MM.1S (cell line): ENCODE data around the gene TCL1B.

Experiments used
- DNase-seq: peaks from one replicate; pipeline ENCODE4 v3.0.0-alpha.2; 2015
- H2AFZ ChIP-seq: fragments of 300-600 bp; sonication (generic); 2 replicates; pipeline ENCODE4 v1.6.0; 2016; ENCODE audit warnings: antibody characterized with exemption, low read length
- H3F3A ChIP-seq: fragments of 300-600 bp; sonication (generic); 2 replicates; pipeline ENCODE4 v1.6.1; 2016; ENCODE audit warnings: mild to moderate bottlenecking, antibody characterized with exemption, low read length, moderate library complexity, mixed read lengths; ENCODE audit not compliant: insufficient read depth
- H3K27ac ChIP-seq: fragments of 300-600 bp; sonication (generic); 2 replicates; pipeline ENCODE4 v1.5.1; 2016; ENCODE audit warnings: mild to moderate bottlenecking, low read length
- H3K27me3 ChIP-seq: fragments of 300-600 bp; sonication (generic); replicated peaks from 2 replicates; pipeline ENCODE4 v1.6.0; 2016; ENCODE audit warnings: low read length; ENCODE audit not compliant: insufficient read depth
- H3K36me3 ChIP-seq: fragments of 300-600 bp; sonication (generic); replicated peaks from 2 replicates; pipeline ENCODE4 v1.6.1; 2016; ENCODE audit warnings: mild to moderate bottlenecking, low read length, mixed read lengths; ENCODE audit not compliant: insufficient read depth
- H3K4me1 ChIP-seq: fragments of 300-600 bp; sonication (generic); 2 replicates; pipeline ENCODE4 v1.6.1; 2016; ENCODE audit warnings: low read length, mixed read lengths
- H3K4me2 ChIP-seq: fragments of 300-600 bp; sonication (generic); 2 replicates; pipeline ENCODE4 v1.6.0; 2016; ENCODE audit warnings: low read depth, low read length
- H3K4me3 ChIP-seq: fragments of 300-600 bp; sonication (generic); 2 replicates; pipeline ENCODE4 v1.5.1; 2016; ENCODE audit warnings: low read length, mixed read lengths
- H3K79me2 ChIP-seq: fragments of 300-600 bp; sonication (generic); 2 replicates; pipeline ENCODE4 v1.6.1; 2016; ENCODE audit warnings: mixed run types, low read length, mixed read lengths
- H3K9ac ChIP-seq: fragments of 300-600 bp; sonication (generic); 2 replicates; pipeline ENCODE4 v1.6.1; 2016; ENCODE audit warnings: low read length, mixed read lengths
- H3K9me2 ChIP-seq: fragments of 300-600 bp; sonication (generic); replicated peaks from 2 replicates; pipeline ENCODE4 v1.6.1; 2016; ENCODE audit warnings: mild to moderate bottlenecking, low read length, mixed read lengths; ENCODE audit not compliant: insufficient read depth
- H3K9me3 ChIP-seq: fragments of 300-600 bp; sonication (generic); replicated peaks from 2 replicates; pipeline ENCODE4 v1.6.1; 2016; ENCODE audit warnings: mild to moderate bottlenecking, low read length, mixed read lengths; ENCODE audit not compliant: insufficient read depth
- H4K20me1 ChIP-seq: fragments of 300-600 bp; sonication (generic); 2 replicates; pipeline ENCODE4 v1.6.1; 2016; ENCODE audit warnings: mild to moderate bottlenecking, low read length, moderate library complexity, mixed read lengths; ENCODE audit not compliant: insufficient read depth
- CTCF ChIP-seq: fragments of 300-600 bp; sonication (generic); IDR thresholded peaks from 2 replicates; pipeline ENCODE4 v1.5.1; 2016; ENCODE audit warnings: antibody characterized with exemption, low read length, mixed read lengths
- EZH2 ChIP-seq: fragments of 300-600 bp; sonication (generic); optimal IDR thresholded peaks from 2 replicates; pipeline ENCODE3; 2017; ENCODE audit warnings: low read depth, mild to moderate bottlenecking, antibody characterized with exemption, low read length, mixed read lengths
- EZH2phosphoT487 ChIP-seq: fragments of 300-600 bp; sonication (generic); IDR thresholded peaks from 2 replicates; pipeline ENCODE4 v1.6.1; 2018; ENCODE audit warnings: antibody characterized with exemption, low read length

Gene TCL1B

GRCh38 chr14:95674613-95675012 is 11.6 kb upstream of the TCL1B start:
- no peak for TF ChIP-seq CTCF
- TF ChIP-seq EZH2 = no peak
- no peak for TF ChIP-seq EZH2phosphoT487
- H3K27ac ChIP-seq = no peak overlapping the region
- H2AFZ ChIP-seq = no peak overlapping the region
- H3K79me2 ChIP-seq = no peaks in the 10 kb centered on the region
- H4K20me1 ChIP-seq = no peaks in the 10 kb centered on the region
- no peak for DNase-seq
- H3K36me3 ChIP-seq = no peaks in the 10 kb centered on the region
- H3K9ac ChIP-seq = no peak overlapping the region
- no peaks in the 10 kb centered on the region for H3K9me2 ChIP-seq
- no peak overlapping the region for H3K4me2 ChIP-seq
- H3F3A ChIP-seq = no peaks in the 10 kb centered on the region
- H3K27me3 ChIP-seq = peaks cover 5% of the 10 kb centered on the region; the same call in 1 of the 2 replicates
- no peak overlapping the region for H3K4me3 ChIP-seq
- no peaks in the 10 kb centered on the region for H3K9me3 ChIP-seq
- H3K4me1 ChIP-seq = no peaks in the 10 kb centered on the region

- TF ChIP-seq CTCF (no peak), EZH2phosphoT487 (no peak), EZH2 (no peak)
- H3K9me2 ChIP-seq = no peaks in the 10 kb centered on the region
- no peak overlapping the region for H3K4me2 ChIP-seq
- H2AFZ ChIP-seq = no peak overlapping the region
- no peak overlapping the region for H3K4me3 ChIP-seq
- no peaks in the 10 kb centered on the region; the same call in 1 of the 2 replicates for H3K27me3 ChIP-seq
- no peak for DNase-seq
- H3F3A ChIP-seq = no peaks in the 10 kb centered on the region
- H3K36me3 ChIP-seq = no peaks in the 10 kb centered on the region
- no peaks in the 10 kb centered on the region for H3K4me1 ChIP-seq
- H3K27ac ChIP-seq = no peak overlapping the region
- no peaks in the 10 kb centered on the region for H3K79me2 ChIP-seq
- H4K20me1 ChIP-seq = no peaks in the 10 kb centered on the region
- H3K9me3 ChIP-seq = no peaks in the 10 kb centered on the region
- no peak overlapping the region for H3K9ac ChIP-seq
Measured at GRCh38 chr14:95675486-95675885, 10.7 kb upstream of the TCL1B start.

GRCh38 chr14:95677179-95677835 is 8.9 kb upstream of the TCL1B start:
- no peak overlapping the region for H3K4me3 ChIP-seq
- no peaks in the 10 kb centered on the region for H3K79me2 ChIP-seq
- no peaks in the 10 kb centered on the region for H4K20me1 ChIP-seq
- no peaks in the 10 kb centered on the region for H3K27me3 ChIP-seq
- no peak overlapping the region for H2AFZ ChIP-seq
- TF ChIP-seq EZH2phosphoT487 (no peak), CTCF (no peak), EZH2 (no peak)
- no peaks in the 10 kb centered on the region for H3K4me1 ChIP-seq
- H3K9me3 ChIP-seq = no peaks in the 10 kb centered on the region
- no peak overlapping the region for H3K4me2 ChIP-seq
- no peaks in the 10 kb centered on the region for H3F3A ChIP-seq
- no peaks in the 10 kb centered on the region for H3K36me3 ChIP-seq
- no peaks in the 10 kb centered on the region for H3K9me2 ChIP-seq
- no peak overlapping the region for H3K9ac ChIP-seq
- H3K27ac ChIP-seq = no peak overlapping the region
- DNase-seq = no peak
